ENCODE results near the gene EDN1.

EDN1 gene

DNA sequence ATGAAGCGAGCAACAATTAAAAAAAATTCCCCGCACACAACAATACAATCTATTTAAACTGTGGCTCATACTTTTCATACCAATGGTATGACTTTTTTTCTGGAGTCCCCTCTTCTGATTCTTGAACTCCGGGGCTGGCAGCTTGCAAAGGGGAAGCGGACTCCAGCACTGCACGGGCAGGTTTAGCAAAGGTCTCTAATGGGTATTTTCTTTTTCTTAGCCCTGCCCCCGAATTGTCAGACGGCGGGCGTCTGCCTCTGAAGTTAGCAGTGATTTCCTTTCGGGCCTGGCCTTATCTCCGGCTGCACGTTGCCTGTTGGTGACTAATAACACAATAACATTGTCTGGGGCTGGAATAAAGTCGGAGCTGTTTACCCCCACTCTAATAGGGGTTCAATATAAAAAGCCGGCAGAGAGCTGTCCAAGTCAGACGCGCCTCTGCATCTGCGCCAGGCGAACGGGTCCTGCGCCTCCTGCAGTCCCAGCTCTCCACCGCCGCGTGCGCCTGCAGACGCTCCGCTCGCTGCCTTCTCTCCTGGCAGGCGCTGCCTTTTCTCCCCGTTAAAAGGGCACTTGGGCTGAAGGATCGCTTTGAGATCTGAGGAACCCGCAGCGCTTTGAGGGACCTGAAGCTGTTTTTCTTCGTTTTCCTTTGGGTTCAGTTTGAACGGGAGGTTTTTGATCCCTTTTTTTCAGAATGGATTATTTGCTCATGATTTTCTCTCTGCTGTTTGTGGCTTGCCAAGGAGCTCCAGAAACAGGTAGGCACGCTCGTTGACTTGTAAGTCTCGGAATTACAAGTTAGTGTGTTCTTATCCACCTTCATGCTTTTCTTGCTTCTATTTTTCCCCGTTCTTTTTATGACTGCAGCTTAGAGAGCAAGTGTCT is at the start of gene EDN1:
TSS of gene EDN1 (plus strand) at position 429 of the 888 bp plus-strand sequence. CDS start at position 698, 269 bp downstream.
- DNase-seq: peak; percentile 69 to 79

DNA sequence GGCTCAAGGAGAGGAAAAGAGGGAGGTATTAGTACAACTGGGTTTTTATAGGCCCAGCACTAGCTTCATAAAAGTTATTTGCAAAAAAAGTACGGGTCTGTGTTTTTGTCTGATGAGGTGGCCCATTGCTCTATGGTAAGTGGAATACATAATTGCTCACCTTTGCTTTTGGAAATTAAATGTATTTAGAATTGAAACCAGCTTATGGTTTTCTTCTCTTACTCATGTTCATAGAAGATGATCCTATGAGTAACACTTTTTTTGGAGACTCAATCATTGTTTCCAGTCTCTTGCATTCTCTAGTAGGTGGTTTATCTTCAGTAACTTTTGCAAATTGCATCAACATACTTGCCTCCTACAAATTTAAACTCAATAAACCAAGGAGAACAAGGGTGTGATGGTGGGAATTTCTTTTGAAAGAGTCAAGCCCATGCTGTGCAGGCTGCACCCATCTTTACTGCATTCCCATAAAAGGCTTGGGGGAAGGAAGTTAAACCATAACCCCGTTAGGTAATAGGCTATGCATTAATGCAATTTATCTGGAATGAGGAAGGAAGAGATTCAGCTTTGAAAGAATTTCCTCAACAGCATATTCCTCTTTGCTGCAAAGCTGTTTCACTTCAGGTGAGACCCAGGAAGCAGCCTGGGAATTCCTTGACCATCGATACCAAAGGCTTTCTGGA is 48.5 kb upstream of the EDN1 start:
- peak; percentile 24 for DNase-seq

DNA sequence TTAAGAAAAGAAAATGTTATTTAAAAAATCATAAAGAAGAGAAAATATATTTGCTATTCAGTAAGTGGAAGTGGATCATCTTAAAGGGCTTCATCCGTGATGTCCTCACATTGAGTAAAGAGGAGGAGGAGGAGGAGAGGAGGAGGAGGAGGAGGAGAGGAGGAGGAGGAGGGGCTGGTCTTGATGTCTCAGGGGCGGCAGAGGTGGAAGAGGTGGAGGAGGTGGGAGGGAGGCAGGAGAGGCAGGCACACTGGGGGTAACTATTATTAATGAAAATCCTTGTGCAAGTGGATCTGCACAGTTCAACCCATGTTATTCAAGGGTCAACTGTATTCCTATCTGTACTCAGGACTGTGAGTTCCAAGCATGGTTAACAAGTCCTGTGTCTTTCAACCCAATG is 47.0 kb upstream of the EDN1 start:
- no peak for DNase-seq

DNA sequence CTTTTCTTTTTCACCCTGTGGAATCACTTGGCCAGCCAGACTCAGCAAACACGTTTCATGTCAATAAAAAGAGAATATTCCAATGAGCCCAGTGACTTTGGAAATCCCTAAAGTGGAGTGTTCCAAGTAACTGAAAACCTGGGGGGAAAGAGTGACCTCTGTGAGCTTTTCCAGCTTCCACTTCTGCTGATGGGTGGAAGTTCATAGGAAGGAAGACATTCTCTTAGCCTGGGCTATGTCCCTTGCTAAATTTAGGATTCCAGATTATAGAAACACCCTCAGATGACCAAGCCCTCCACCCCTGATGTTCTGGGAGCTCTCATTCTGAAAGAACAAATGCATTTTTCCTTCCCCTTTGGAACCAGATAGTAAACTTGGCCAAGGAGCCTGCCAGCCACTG is 44.8 kb upstream of the EDN1 start:
- no peak for DNase-seq

DNA sequence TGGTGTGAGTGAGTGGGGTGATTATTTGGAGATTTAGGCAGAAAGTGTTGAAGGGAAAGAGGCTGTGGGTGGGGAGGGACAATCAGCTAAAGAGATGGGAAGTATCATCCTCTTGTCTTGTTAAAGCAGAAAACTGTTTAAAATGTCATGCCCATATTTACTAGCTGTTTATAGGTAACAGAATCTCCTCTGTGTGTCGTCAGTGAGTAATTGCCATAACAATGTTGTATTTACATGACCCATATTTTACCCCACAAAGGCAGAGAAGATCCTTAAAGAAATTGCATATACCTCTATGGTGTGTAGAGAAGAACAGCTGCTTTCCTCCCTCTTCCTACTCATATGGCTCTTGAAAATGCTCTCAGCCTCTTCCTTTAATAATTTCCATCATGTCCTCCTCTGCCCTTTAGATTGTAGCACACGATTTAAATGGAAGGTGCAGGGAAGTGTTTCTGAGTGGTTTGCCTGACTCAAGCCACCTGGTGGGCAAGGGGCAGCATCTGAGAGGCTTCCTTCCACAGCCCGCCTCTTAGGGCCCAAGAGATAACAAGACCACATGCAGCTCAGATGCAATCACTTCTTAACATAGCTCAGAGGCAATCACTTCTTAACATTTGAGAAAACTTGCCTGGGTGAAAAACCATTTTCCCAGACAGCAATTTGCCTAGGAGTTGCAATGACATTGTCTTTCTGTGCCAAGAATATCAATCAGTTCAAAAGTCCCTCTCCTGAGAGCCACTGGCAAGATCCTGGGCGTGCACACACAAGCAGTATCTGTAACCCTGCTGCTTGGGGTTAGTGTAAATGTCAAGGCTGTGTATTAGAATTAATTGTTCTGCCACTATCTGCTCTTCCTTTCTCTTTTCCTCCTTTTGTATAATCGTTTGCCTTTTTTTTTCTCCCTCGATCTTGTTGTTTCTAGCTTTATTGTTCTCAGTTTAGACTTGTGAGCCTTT is 44.1 kb upstream of the EDN1 start:
- no peak for DNase-seq

DNA sequence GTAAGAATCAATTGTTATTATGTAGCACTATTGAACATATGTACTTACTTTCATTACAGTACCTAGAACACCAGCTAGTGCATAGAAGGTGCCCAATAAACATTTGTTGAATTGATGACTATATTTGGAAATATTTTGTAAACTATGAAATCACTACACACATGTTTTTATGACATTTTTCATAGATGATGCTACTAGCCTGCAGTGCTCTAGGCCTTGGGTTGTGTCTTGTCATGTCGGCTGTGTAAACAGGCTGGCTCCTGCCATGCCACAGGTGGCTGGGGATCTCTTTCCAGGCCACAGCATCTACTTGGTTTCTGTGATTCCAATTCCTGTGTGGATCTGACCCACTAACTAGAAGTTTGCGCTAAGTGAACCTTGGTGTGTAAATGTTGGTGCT is 43.3 kb upstream of the EDN1 start:
- DNase-seq: no peak

DNA sequence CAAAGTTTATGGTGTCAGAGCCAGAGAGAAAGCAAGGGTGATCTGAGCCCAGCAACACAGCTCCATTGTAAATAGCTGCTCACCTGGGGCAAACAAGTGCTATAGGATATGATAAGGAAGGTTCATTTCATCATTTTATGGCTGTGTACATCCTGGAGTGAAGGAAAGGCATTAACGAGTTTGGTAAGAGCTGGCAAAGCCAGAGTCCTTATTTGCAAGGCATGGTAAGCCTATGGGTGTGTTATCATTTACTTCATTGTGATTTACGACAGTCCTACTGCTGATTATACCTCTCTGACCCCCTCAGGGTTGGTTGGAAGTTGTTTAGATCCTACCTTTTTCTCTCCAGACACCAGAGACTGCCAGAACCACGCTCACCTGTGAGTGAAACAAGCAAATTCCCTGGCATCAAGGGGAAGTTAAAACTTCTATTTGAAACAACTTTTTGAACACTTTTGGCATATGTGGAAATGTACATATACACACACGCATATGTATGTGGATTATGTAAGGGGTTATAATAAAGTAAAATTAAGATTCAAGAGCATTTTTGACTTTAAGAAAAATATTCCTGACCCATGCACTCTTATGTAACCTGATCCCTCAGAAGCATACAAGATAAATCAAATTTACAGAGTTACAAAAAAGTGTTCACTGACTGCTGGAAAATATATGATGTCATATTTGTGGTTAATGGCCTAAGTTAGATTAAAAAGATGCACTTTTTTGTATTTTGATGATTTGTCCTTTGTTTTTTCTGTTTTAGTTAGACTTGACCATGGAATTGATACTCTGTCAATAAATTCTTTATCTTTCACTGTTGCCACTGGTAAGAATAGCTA is 40.4 kb upstream of the EDN1 start:
- DNase-seq: no peak

DNA sequence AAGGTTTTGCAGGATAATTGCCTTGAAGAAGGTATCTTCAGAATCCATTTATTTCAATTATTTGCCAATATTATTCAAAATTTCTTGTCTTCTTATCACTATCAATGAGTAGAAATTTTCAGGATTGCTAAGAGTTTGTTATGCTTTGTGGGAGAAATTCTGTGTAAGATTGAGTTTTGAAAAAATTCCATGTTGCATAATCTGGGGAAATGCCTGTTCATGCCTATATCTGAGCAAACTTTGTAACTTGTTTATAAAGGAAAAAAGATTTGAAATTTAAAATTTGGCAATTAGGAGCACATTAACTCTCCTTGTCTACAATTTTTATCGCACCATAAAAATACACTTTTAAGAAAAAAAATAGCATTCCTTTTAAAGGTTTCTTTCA is 39.8 kb upstream of the EDN1 start:
- DNase-seq: no peak

DNA sequence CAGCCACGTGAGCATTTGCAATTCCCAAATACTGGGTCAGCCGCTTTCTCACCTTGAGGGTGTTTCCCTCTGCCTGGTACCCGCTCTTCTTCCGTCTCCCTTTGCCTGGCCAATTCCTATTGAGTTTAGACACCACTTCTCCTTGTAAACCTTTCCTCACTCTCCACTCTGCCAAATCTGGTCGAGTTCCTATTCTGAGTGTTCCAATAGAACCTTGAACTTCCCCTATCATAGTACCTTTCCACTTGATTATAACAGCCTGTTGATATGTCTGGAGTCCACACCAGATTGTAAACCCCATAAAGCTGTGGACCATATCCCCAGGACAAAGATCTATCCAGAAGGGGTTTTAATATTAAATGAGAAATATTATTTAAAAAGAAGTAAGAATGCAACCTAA is 36.0 kb upstream of the EDN1 start:
- DNase-seq: no peak

DNA sequence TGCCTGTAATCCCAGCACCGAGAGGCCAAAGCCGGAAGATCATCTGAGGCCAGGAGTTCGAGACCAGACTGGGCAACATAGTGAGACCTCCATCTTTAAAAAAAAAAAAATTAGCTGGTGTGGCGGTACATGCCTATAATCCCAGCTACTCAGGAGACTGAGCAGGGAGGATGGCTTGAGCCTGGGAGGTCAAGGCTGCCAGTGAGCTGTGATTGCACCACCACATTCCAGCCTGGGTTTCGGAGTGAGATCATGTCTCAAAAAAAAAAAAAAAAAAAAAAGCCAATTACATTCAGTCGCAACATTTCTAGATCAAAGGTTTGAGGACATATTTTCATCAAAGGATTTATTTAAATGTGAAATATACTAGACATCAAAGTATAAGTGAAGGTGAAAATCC is 32.0 kb upstream of the EDN1 start:
- DNase-seq: no peak

DNA sequence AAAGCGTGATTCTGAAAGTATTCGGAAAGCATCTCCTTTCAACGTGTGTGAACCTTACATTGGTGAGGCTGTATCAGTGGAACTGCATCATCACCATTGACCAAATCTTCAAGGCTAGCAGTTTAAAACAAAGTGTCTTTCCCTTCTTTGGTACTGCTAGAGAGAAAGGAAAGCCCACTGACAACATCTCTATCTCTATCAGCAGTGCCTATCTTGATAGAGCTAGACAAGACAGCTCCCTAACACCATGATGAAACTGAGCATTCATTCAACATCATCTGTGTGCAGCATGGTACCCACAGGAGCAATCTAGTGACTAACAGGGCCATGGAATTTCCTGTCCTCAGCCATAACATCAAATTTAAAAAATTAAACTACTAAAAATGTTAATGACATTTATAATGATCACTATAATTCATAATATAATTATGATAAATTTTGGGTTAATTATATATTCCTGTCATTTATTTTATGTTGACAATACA is 31.5 kb upstream of the EDN1 start:
- no peak for DNase-seq

DNA sequence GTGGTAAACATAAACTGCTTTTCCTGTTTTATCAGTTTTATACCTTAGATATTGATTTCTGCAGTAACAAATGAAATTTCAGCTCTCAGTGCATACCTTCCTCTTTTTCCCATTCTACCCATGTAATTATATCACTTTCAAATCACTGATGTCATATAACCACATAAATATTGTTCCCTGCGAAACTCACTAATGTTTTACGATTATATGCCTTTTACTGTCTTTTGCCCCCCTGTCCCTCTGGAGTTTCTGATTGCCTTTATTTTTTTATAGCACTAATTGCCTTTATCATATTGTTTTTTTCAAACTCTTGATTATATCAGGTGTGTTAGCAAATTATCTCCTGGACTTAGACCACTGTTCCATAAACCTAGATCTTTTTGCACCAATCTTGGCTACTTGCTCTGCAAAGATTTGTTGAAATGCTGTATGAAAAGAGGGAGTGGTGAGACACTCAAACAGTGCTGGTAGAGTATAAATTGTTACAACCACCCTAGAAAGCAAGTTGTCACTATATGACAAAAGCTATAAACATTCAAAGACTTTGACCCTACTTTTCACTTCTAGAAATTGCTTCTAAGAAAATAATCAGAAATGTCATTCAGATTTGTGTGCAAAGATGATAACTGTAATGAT is 29.6 kb upstream of the EDN1 start:
- DNase-seq: no peak

DNA sequence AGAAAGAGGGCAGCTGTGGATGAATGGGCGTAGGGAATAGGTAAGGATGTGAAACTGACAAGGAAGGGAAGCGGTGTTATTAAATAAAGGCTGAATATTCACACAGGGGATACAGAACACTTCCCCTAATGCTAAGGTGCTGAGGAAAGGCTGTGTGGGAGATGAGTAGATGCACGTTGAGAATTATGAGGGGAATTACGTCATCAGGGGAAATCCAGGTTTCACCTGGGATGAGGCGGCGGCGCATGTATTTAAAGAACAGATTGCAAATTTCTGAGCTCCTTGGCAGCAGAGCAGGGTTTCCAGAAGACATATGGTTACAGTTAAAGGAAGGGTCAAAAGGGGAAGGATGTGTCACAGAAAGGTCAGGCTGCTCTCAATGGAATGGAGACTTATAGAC is 28.7 kb upstream of the EDN1 start:
- DNase-seq: no peak

DNA sequence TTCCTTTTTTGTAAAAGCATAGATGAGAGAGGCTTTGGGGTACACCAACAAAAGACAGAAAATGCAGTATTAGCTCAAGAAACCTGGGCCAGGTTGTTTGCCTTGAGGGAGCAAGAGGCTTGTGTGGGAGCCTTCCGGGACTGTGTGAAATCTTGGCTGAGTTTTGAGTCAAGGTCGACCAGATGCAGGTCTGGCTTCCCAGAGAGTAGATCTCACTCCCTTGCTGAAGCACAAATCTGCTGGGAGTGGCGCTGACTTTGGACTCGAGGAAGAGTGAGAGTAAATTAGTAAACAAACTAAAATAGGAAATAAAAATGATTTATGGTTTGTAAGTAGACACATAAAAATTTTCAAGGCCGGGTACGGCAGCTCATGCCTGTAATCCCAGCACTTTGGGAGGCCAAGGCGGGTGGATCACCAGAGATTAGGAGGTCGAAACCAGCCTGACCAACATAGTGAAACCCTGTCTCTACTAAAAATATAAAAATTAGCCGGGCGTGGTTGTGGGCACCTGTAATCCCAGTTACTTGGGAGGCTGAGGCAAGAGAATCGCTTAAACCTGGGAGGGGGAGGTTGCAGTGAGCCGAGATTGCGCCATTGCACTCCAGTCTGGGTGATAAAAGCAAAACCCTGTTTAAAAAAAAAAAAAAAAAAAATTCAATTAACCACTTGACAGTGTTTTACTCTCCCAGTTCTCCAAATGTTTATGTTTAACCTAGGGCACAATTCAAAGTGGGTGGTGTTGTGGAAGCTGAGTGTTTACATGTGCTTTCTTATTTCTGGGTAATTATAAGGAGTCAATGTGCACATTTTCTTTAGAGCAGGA is 27.7 kb upstream of the EDN1 start:
- DNase-seq: no peak

DNA sequence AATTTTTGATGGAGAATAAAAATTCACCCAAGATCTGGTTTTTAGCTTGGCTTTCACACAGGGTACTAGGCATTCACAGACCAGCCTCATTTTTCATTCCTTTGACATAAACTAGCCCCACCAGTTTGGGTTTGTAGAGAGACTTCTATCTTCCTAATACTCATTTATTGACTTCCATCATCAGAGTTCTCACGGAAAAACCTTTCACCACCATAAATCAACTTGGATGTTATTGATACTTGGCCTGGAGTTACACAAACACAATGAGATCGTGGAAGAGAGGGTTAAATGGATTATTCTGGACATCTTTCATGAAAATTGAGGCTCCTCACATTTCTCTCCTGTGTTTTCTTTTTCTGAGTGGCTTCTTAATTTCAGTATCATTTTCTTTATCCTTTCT is 26.8 kb upstream of the EDN1 start:
- DNase-seq: no peak

DNA sequence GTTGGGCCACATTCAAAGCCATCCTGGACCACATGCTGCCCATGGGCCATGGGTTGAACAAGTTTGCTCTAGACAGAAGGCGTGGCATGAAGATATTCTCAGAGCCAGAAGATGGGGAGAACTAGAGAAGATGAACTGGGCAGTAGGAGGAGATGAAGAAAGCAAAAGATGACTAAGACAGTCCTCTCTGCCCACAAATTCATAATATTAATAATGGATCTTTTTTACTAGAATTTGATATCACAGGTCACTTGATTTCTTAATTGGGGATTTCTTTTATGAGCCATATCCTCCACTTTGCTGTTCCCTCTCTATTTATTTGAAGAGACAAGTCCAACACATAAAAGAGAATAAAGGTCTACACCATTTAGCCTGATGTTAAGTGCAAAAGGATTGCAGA is 25.5 kb upstream of the EDN1 start:
- DNase-seq: no peak

DNA sequence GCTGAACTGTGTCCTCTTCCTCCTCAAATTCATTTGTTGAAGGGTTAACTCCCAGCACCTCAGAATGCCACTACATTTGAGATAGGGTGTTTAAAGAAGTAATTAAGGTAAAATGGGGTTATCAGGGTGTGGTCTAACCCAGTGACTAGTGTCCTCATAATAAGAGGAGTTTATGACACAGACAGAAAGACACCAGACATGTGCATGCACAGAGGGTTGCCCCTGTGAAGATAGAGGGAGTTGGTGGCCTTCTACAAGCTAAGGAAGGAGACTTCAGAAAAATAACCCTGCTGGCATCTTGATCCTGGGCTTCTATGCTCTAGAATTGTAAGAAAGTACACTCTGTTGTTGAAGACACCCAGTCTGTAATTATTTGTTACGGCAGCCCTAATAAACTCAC is 24.9 kb upstream of the EDN1 start:
- DNase-seq: no peak

DNA sequence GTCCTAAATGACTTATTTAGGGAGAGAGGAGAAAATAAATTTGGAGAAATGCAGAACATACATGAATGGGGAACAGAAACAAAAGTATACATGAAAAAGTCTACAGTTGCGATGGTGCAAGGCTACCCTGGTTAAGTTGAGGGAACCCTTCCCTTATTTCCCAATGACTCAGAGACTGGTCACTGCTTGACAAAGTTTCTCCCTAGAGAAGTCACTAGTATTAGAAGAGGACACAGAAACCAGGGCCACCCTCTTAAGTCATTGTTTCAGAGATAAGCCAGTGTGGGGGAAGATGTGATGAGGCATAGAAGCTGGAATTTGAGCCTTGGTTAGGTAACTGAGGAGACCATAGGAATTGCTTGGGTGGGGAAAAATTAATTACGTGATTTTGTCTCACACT is 24.4 kb upstream of the EDN1 start:
- no peak for DNase-seq

DNA sequence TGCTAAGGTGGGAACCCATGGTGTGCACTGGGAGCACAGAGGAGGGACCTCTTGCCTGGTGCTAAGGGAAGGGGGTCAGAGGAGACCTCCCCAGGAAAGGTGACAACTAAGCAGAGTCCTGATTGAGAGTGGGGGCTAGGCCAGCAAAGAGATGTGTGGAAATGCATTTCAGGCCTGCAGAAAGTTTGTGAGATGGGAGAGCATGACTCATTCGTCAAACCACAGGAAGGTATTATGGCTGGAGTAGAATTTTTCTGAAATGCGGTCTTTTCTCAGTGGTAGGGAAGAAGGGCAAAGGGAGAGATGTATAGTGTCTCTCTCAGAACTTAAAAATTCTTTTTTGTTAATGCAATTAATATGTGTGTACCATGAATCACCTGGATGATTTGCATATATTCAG is 23.6 kb upstream of the EDN1 start:
- DNase-seq: no peak

DNA sequence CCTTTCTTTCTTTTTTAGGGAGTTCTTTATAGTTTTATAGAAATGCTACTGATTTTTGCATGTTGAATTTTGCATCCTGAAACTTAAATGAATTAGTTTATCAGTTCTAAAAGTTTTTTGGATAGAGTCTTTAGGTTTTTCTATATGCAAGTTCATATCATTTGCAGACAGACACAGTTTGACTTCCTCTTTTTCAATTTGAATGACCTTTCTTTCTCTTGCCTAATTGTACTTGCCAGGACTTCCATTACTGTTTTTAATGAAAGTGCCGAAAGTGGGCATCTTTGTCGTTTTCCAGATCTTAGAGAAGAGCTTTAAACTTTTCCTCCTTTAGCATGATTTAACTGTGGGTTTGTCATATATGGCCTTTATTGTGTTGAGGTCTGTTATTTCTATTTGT is 21.1 kb upstream of the EDN1 start:
- no peak for DNase-seq
